Skeletal muscle tissue (tissue), 4 donors: ENCODE data around the gene SULT4A1. TPM values are rescaled to one million over a fixed set of nuclear protein-coding genes. Genes with fewer than 3 reads are reported as not detected.

Experiments
- H3K27ac ChIP-seq: one replicate; pipeline ENCODE4 v1.7.0; 2013; ENCODE audit warnings: mild to moderate bottlenecking, low read depth, low read length, inconsistent platforms
- H3K27me3 ChIP-seq, 3 donors: one replicate each; pipeline ENCODE4 v1.7.0; 2013; ENCODE audit warnings: low read length in 3 of 3; ENCODE audit not compliant: control insufficient read depth in 3 of 3, insufficient read depth in 3 of 3
- H3K36me3 ChIP-seq, 3 donors: one replicate each; pipeline ENCODE4 v1.7.0; 2013; ENCODE audit warnings: low read length in 3 of 3; ENCODE audit not compliant: control insufficient read depth in 3 of 3, insufficient read depth in 3 of 3
- H3K4me1 ChIP-seq, 3 donors: one replicate each; pipeline ENCODE4 v1.7.0; 2013; ENCODE audit warnings: low read length in 3 of 3, mild to moderate bottlenecking in 3 of 3; ENCODE audit not compliant: control insufficient read depth in 3 of 3, insufficient read depth in 3 of 3
- H3K4me3 ChIP-seq, 3 donors: one replicate each; pipeline ENCODE4 v1.7.0; 2013; ENCODE audit warnings: low read length in 3 of 3
- H3K9ac ChIP-seq, 3 donors: one replicate each; pipeline ENCODE4 v1.7.0; 2013; ENCODE audit warnings: low read length in 3 of 3, mild to moderate bottlenecking in 3 of 3, moderate library complexity in 2 of 3, low read depth in 1 of 3
- H3K9me3 ChIP-seq, 3 donors: one replicate each; pipeline ENCODE4 v1.7.0; 2013; ENCODE audit warnings: low read length in 3 of 3; ENCODE audit not compliant: control insufficient read depth in 3 of 3
- total RNA-seq: library from RNA; depleted of rRNA; stranded (reverse); fragments of >200 nt; gene quantifications from one replicate; pipeline ENCODE4 v1.2.3, GENCODE V29; 2014
- donor health status: Osteomylitis.

The SULT4A1 gene
- total RNA-seq, 1 donor from 2014 or later, result under 0.01 TPM

DNA sequence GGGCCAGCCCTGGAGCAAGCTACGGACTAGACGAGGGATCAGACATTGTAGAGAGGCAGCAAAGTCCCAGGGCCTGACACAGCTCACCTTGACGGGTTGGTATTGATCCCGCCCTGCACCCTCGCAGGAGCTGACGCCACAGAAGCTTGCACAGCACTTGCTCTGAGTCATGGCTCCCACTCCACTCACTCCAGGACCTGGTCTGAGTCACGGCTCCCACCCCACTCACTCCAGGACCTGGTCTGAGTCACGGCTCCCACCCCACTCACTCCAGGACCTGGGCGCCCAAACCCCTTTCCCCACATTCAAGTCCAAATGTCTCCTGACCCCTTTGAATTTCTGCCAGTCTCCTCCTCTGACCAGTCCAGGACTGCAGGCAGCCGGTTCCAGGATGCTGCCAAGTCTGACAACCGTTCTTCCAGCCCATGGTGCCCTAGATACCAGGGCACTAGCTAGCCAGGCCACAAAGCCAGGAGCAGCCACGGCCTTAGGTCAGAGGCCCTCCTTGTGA, 35.5 kb upstream of the SULT4A1 start:
- H3K36me3 ChIP-seq, result no peaks in the 10 kb centered on the region
- H3K9ac ChIP-seq, result no peak overlapping the region
- H3K27ac ChIP-seq, result no peak overlapping the region
- no peaks in the 10 kb centered on the region for H3K9me3 ChIP-seq
- peaks cover 0 to 8% (median 0%) of the 10 kb centered on the region in 3 donors for H3K4me1 ChIP-seq
- H3K4me3 ChIP-seq, result no peak overlapping the region
- H3K27me3 ChIP-seq, result peaks cover 9 to 16% (median 12%) of the 10 kb centered on the region in 3 donors

GRCh38 chr22:43895986-43896645, 33.8 kb upstream of the SULT4A1 start:
- H3K36me3 ChIP-seq, result no peaks in the 10 kb centered on the region
- H3K9ac ChIP-seq, result no peak overlapping the region
- no peak overlapping the region for H3K27ac ChIP-seq
- no peaks in the 10 kb centered on the region for H3K9me3 ChIP-seq
- H3K4me1 ChIP-seq, result peaks cover 0 to 6% (median 6%) of the 10 kb centered on the region in 3 donors
- peaks cover 22 to 28% (median 25%) of the 10 kb centered on the region in 3 donors for H3K27me3 ChIP-seq
- no peak overlapping the region for H3K4me3 ChIP-seq

DNA sequence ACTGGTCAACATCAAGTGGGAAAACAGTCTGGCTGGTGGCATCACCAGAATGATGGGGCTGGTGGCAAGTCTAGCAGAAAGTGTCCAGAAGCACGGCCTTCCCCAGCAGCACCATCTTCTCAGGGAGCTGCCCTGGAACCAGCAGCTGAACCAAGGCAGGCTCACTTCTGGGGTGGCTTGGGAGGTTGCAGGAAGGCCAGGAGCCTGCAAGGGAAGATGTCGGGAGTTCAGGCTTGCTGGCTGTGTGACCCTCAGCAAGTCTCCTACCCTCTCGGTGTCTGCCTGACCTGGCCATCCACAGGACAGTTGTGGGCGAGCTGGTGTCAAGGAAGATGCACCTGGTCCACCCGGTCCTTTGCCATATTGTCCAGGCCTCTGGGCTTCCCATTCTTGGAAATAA, 31.8 kb upstream of the SULT4A1 start:
- Histone ChIP-seq H3K4me1 (peaks cover 0 to 7% (median 6%) of the 10 kb centered on the region in 3 donors), H3K27ac (no peak overlapping the region), H3K36me3 (no peaks in the 10 kb centered on the region), H3K4me3 (no peak overlapping the region), H3K27me3 (peaks cover 42 to 48% (median 45%) of the 10 kb centered on the region in 3 donors), H3K9me3 (no peaks in the 10 kb centered on the region), H3K9ac (no peak overlapping the region)

DNA sequence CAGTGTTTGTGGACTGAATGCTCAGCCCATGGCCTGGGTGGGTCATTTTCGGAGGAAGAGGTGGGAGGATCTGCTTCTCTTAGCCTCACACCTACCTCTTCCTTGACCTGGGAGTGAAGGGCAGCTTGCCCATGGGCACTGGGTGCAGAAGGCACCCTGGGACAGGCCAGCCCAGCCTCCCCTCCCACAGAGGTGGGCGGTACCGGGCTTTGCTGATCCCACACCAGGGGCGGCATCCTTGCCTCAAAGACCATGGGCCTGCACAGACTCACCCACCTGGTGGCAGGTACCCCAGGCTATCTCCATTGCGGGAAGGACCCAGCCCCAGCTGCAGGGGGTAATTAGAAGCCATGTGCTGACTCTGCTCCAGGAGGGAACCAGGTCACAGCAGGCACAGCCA, 31.0 kb upstream of the SULT4A1 start:
- no peak overlapping the region for H3K27ac ChIP-seq
- no peak overlapping the region for H3K4me3 ChIP-seq
- H3K27me3 ChIP-seq, result peaks cover 47 to 55% (median 50%) of the 10 kb centered on the region in 3 donors
- no peaks in the 10 kb centered on the region for H3K9me3 ChIP-seq
- H3K4me1 ChIP-seq, result peaks cover 0 to 7% (median 3%) of the 10 kb centered on the region in 3 donors
- H3K36me3 ChIP-seq, result no peaks in the 10 kb centered on the region
- H3K9ac ChIP-seq, result no peak overlapping the region

DNA sequence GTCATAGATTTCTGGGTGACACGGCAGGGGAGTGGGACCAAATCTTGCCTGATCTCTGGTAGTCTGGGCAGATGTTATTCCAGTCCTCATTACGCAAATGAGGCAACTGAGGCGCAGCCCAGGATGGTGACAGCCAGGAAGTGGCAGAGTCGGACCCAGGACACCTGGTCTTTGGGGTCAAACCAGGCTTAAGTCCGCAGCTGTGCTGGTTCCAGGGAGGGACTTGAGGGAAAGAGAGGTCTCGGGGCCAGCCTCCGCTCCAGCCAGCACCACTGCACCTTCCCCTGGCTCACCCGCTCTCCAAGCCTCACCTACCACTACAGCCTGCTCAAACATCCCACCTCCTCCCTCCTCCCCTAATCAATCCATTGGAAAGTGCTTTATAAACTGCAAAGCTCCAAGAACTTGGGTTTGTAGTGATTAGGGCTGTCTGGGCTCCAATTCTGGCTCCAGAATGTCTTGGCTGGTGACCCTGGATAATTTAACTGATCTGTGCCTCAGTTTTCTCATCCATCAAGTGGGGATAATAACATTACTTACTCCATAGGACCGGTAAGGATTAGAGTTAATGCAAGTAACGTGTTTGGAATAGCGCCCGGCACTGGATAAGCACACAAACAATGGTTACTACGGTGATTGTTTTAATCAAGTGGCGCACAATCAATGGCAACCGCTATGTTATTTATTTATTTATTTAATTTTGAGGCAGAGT, 30.0 kb upstream of the SULT4A1 start:
- H3K4me1 ChIP-seq, result peaks cover 0 to 7% (median 0%) of the 10 kb centered on the region in 3 donors
- H3K27me3 ChIP-seq, result peaks cover 49 to 62% (median 57%) of the 10 kb centered on the region in 3 donors
- no peak overlapping the region for H3K4me3 ChIP-seq
- H3K36me3 ChIP-seq, result no peaks in the 10 kb centered on the region
- no peak overlapping the region for H3K9ac ChIP-seq
- H3K9me3 ChIP-seq, result no peaks in the 10 kb centered on the region
- H3K27ac ChIP-seq, result no peak overlapping the region

DNA sequence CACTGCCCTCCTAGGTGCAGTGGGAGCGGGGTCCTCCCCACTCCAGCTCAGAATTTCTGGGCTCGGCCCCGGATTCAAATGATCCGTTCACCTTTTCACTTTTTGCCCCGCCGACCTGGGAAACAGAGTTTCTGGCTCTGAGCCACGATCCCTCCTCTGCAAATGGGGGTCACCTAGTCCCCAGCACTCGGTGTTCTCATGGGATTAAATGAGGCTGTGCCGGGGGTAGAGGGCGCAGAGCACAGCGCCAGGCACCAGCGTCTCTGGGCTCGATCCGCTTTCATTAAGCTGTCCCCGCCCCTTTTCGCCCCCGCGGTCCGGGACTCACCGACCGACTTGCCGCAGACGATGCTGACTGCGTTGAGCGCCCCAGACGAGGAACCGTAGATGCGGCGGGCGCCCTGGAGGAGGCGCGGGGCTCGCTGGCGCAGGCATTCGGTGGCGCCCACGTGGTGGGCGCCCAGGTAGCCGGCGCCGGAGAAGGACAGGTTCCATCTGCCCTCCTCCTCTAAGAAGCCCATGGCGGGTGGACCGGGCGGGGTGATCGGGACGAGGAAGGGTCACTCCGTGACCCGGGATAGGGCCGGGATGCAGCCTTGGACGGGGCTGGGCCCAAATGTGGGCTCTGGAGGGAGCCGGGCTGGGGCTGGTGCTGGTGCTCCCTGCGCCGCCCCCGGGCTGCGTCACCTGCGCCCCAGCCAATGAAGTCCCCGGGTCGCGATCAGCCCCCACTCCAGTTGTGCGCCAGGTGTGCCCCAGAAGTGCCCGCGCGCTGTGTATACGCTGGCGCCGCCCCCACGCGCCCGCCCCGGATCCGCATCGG, 29.3 kb upstream of the SULT4A1 start, which contains the start of gene PNPLA5:
Gene PNPLA5 (minus strand): TSS at position 654 of the 823 bp plus-strand sequence. CDS start 133 bp downstream, at position 521.
- no peak within 1 kb of the TSS for H3K27ac ChIP-seq
- H3K4me3 ChIP-seq, result no peak within 1 kb of the TSS
- no peak within 1 kb of the TSS for H3K9ac ChIP-seq
- H3K27me3 ChIP-seq, result peaks cover 56 to 70% (median 65%) of the 10 kb centered on the region in 3 donors
- peaks cover 0 to 7% (median 0%) of the 10 kb centered on the region in 3 donors for H3K4me1 ChIP-seq
- H3K9me3 ChIP-seq, result no peaks in the 10 kb centered on the region
- H3K36me3 ChIP-seq, result no peaks in the 10 kb centered on the region

- peaks cover 0 to 7% (median 0%) of the 10 kb centered on the region in 3 donors for H3K4me1 ChIP-seq
- peaks cover 56 to 72% (median 70%) of the 10 kb centered on the region in 3 donors for H3K27me3 ChIP-seq
- no peak overlapping the region for H3K27ac ChIP-seq
- H3K9me3 ChIP-seq, result no peaks in the 10 kb centered on the region
- H3K36me3 ChIP-seq, result no peaks in the 10 kb centered on the region
- H3K4me3 ChIP-seq, result no peak overlapping the region
- H3K9ac ChIP-seq, result no peak overlapping the region
These were observed 28.6 kb upstream of the SULT4A1 start for GRCh38 chr22:43890901-43891331.

GRCh38 chr22:43889860-43890253, 27.5 kb upstream of the SULT4A1 start:
- H3K9ac ChIP-seq, result no peak overlapping the region
- H3K27me3 ChIP-seq, result peaks cover 62 to 76% (median 76%) of the 10 kb centered on the region in 3 donors
- H3K27ac ChIP-seq, result no peak overlapping the region
- H3K36me3 ChIP-seq, result no peaks in the 10 kb centered on the region
- H3K9me3 ChIP-seq, result no peaks in the 10 kb centered on the region
- H3K4me3 ChIP-seq, result no peak overlapping the region
- H3K4me1 ChIP-seq, result peaks cover 0 to 7% (median 0%) of the 10 kb centered on the region in 3 donors

DNA sequence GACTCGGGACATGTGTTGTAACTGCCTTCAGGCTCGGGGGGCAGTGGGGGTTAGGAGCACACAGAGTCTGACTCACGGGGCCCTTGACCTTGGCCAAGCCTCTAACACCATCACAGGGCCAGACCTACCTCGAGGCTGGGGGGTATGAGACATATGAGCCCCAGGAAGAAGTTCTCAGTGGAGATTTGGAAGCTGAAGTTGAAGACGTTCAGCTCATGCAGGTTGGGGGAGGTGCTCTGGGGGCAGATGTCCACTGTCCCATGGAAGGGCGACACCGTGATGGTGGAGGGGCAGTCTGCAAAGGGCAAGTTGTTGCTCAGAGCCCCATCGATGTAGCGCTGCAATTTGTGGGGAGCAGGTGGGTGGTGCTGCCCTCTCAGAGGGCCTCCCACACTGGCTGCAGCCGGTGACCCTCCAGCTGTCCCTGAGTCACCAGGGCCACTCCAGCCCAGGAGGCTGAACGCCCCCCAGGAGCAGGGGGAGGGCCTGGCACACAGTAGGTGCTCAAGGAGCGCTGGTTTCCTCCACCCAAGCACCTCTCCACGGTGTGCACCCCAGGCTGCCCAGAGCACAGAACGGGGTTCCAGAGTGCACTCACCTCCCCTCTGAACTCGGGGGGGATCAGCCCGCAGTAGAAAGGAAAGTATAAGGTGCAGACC, 27.0 kb upstream of the SULT4A1 start:
- H3K9ac ChIP-seq, result no peak overlapping the region
- H3K27me3 ChIP-seq, result peaks cover 62 to 76% (median 75%) of the 10 kb centered on the region in 3 donors
- H3K36me3 ChIP-seq, result no peaks in the 10 kb centered on the region

More for the DNA sequence above, 27.0 kb upstream of the SULT4A1 start:
- no peaks in the 10 kb centered on the region for H3K9me3 ChIP-seq
- H3K4me1 ChIP-seq, result peaks cover 0 to 7% (median 0%) of the 10 kb centered on the region in 3 donors
- no peak overlapping the region for H3K4me3 ChIP-seq
- no peak overlapping the region for H3K27ac ChIP-seq
